ENCODE measurements around the gene DHCR24.

DNA sequence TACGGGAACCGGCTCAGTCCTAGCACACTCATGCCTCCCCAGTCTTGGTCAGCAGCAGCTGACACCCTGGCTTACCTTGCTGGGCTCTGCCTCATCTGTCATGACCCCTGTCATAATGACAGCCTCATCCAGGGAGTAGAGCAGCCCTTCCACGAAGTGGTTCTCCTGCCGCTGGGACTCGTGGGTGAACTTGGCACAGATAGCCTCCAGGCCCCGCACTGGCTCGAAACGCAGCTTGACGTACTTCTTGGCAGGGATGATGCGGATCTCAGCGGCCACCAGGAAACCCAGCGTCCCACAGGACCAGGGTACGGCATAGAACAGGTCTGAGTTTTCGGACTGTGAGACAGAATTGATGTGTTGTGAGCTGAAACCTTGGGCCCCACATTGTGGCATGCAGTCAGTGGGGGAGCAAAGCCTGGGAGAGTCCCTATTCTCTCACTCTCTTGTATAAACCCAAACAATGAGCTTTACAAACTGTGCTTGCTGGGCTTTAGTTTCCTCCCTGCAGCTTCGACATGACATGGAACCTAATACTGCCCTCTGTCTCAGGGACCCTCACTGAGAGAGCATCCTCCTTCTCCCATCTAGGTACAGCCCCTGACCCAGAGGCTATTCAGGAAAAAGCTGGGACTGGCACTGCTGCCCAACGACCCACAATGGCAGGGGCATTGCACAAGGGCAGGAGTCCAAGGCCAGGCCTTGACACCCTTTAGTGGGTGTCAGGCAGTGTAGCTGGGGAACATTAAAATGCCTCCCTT is 15.5 kb downstream of the DHCR24 start:
- TF ChIP-seq, protein P1, sequence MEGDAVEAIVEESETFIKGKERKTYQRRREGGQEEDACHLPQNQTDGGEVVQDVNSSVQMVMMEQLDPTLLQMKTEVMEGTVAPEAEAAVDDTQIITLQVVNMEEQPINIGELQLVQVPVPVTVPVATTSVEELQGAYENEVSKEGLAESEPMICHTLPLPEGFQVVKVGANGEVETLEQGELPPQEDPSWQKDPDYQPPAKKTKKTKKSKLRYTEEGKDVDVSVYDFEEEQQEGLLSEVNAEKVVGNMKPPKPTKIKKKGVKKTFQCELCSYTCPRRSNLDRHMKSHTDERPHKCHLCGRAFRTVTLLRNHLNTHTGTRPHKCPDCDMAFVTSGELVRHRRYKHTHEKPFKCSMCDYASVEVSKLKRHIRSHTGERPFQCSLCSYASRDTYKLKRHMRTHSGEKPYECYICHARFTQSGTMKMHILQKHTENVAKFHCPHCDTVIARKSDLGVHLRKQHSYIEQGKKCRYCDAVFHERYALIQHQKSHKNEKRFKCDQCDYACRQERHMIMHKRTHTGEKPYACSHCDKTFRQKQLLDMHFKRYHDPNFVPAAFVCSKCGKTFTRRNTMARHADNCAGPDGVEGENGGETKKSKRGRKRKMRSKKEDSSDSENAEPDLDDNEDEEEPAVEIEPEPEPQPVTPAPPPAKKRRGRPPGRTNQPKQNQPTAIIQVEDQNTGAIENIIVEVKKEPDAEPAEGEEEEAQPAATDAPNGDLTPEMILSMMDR (IDR thresholded peaks at IDR 0.05; ENCODE audit: insufficient read depth, low read depth, low read length): no peak
- no peak for TF ChIP-seq EZH2 (IDR thresholded peaks at IDR 0.05; ENCODE audit: insufficient read depth, low read length)

Data from astrocyte (in vitro differentiated cells and primary cell).